Neural crest cell (in vitro differentiated cells): ENCODE data around the gene GLI2. TPM values are rescaled to one million over a fixed set of nuclear protein-coding genes. Genes with fewer than 3 reads are reported as not detected.

Source experiments
- DNase-seq: peaks from one replicate; pipeline ENCODE4 v3.0.0; 2021; ENCODE audit warnings: low read depth, mixed read lengths, low spot score
- H3K27ac Mint-ChIP-seq: one replicate; pipeline ENCODE4 v1.8.0; 2021; ENCODE audit warnings: mild to moderate bottlenecking, mixed read lengths; ENCODE audit not compliant: unreplicated experiment
- H3K27me3 Mint-ChIP-seq: 2 replicates; pipeline ENCODE4 v1.8.0; 2021; ENCODE audit warnings: low read depth, mild to moderate bottlenecking, mixed read lengths
- H3K36me3 Mint-ChIP-seq: 2 replicates; pipeline ENCODE4 v1.8.0; 2021; ENCODE audit warnings: low read depth, mild to moderate bottlenecking, mixed read lengths
- H3K4me1 Mint-ChIP-seq: 2 replicates; pipeline ENCODE4 v1.8.0; 2021; ENCODE audit warnings: mixed read lengths
- H3K4me3 Mint-ChIP-seq: one replicate; pipeline ENCODE4 v1.8.0; 2021; ENCODE audit warnings: mild to moderate bottlenecking, mixed read lengths
- H3K9me3 Mint-ChIP-seq: 2 replicates; pipeline ENCODE4 v1.8.0; 2021; ENCODE audit warnings: mixed read lengths
- CTCF ChIP-seq: fragments of 200-600 bp; sonication (generic); conservative IDR thresholded peaks from 2 replicates; pipeline ENCODE4 v1.5.0; 2021; ENCODE audit warnings: antibody characterized with exemption, mild to moderate bottlenecking
- total RNA-seq: library from RNA; stranded (reverse); gene quantifications from 2 replicates; pipeline ENCODE4 v1.2.1, GENCODE V29; 2021

Gene GLI2
- total RNA-seq, 1 donor from 2014 or later: 48.8 TPM

- Mint-ChIP-seq H3K36me3 (no peaks in the 10 kb centered on the region), H3K9me3 (no peaks in the 10 kb centered on the region), H3K4me1 (peaks cover 71% of the 10 kb centered on the region), H3K27ac (no peak overlapping the region), H3K4me3 (no peak overlapping the region), H3K27me3 (no peaks in the 10 kb centered on the region)
- TF ChIP-seq CTCF: no peak
- DNase-seq: no peak
Measured at GRCh38 chr2:120763508-120763907, 27.8 kb downstream of the GLI2 start.

- no peak for TF ChIP-seq CTCF
- no peaks in the 10 kb centered on the region for H3K27me3 Mint-ChIP-seq
- no peak overlapping the region for H3K27ac Mint-ChIP-seq
- no peaks in the 10 kb centered on the region for H3K36me3 Mint-ChIP-seq
- no peak for DNase-seq
- H3K9me3 Mint-ChIP-seq: no peaks in the 10 kb centered on the region
- H3K4me3 Mint-ChIP-seq: no peak overlapping the region
- peaks cover 70% of the 10 kb centered on the region for H3K4me1 Mint-ChIP-seq
Measured at GRCh38 chr2:120763931-120764330, 28.3 kb downstream of the GLI2 start.

- TF ChIP-seq CTCF: no peak
- no peaks in the 10 kb centered on the region for H3K36me3 Mint-ChIP-seq
- no peaks in the 10 kb centered on the region for H3K9me3 Mint-ChIP-seq
- H3K4me1 Mint-ChIP-seq: peaks cover 66% of the 10 kb centered on the region
- no peak for DNase-seq
- H3K27me3 Mint-ChIP-seq: no peaks in the 10 kb centered on the region
- peak overlapping the region; percentile 95 for H3K27ac Mint-ChIP-seq
- peak overlapping the region; percentile 27 for H3K4me3 Mint-ChIP-seq
Measured at GRCh38 chr2:120764492-120764891, 28.8 kb downstream of the GLI2 start.

- Mint-ChIP-seq H3K27ac (peak overlapping the region; percentile 95), H3K27me3 (no peaks in the 10 kb centered on the region), H3K36me3 (no peaks in the 10 kb centered on the region), H3K9me3 (no peaks in the 10 kb centered on the region), H3K4me3 (peak overlapping the region; percentile 27), H3K4me1 (peaks cover 68% of the 10 kb centered on the region)
- TF ChIP-seq CTCF: no peak
- no peak for DNase-seq
Measured at GRCh38 chr2:120764991-120765677, 29.5 kb downstream of the GLI2 start.

GRCh38 chr2:120765678-120766469 lies 30.2 kb downstream of the GLI2 start:
- Mint-ChIP-seq H3K27ac (peak overlapping the region; percentile 81), H3K4me1 (peaks cover 66% of the 10 kb centered on the region), H3K4me3 (peak overlapping the region; percentile 53), H3K27me3 (no peaks in the 10 kb centered on the region), H3K9me3 (no peaks in the 10 kb centered on the region), H3K36me3 (no peaks in the 10 kb centered on the region)
- DNase-seq: no peak
- no peak for TF ChIP-seq CTCF
